A549 (cell line): ENCODE data around the gene PPIC. TPM values are rescaled to one million over a fixed set of nuclear protein-coding genes. Genes with fewer than 3 reads are reported as not detected.

ENCODE experiments used
- ATAC-seq, 2 experiments: fragments of 200-7000 bp in 1 of 2; fragments of >200 bp in 1 of 2; cut with Nextera tagmentation in 1 of 2; cut with Tn5 transposase in 1 of 2; 3 replicates each; pipeline versions ENCODE4 v1.8.0 to v1.9.1; 2018 to 2020; ENCODE audit warnings: mild to moderate bottlenecking in 1 of 2, moderate library complexity in 1 of 2
- CTCF ChIA-PET: fragments of 300-600 bp; sonication (Branson Sonifier 250); formaldehyde crosslinking; extraction: SDS; loops from one replicate; lab custom pipeline; 2021; ENCODE audit warnings: antibody characterized with exemption, inconsistent platforms; lab: Yijun Ruan, JAX
- POLR2A ChIA-PET: fragments of 350-600 bp; formaldehyde crosslinking; extraction: SDS; loops from one replicate; lab custom pipeline; 2021; ENCODE audit warnings: antibody characterized with exemption, inconsistent platforms; lab: Yijun Ruan, JAX
- DNase-seq, 2 experiments: peaks; one replicate each; pipeline versions ENCODE4 v3.0.0 to v3.0.0-alpha.2; 2011 to 2016; ENCODE audit warnings: low read depth in 1 of 2, low spot score in 1 of 2
- FAIRE-seq: peaks from 2 replicates; lab custom pipeline; 2011; peaks lifted over from hg19 to GRCh38; lab: Jason Lieb, UNC
- H3K27ac ChIP-seq, 2 experiments: fragments of >200 bp; sonication (Bioruptor Twin); formaldehyde crosslinking; 3 replicates each; pipeline ENCODE4 v1.5.1; 2016 to 2017
- H3K4me1 ChIP-seq: fragments of >200 bp; sonication (Bioruptor Twin); formaldehyde crosslinking; 3 replicates; pipeline ENCODE4 v1.6.1; 2016
- H3K4me2 ChIP-seq: fragments of >200 bp; sonication (Bioruptor Twin); formaldehyde crosslinking; 3 replicates; pipeline ENCODE4 v1.6.1; 2016
- H3K4me3 ChIP-seq: fragments of >200 bp; sonication (Bioruptor Twin); formaldehyde crosslinking; 3 replicates; pipeline ENCODE4 v1.5.1; 2016
- H3K9me3 ChIP-seq: fragments of >200 bp; sonication (Bioruptor Twin); formaldehyde crosslinking; 3 replicates; pipeline ENCODE4 v1.6.1; 2016
- CBX2 ChIP-seq: fragments of 200-600 bp; sonication (generic); IDR thresholded peaks from 2 replicates; pipeline ENCODE4 v1.6.1; 2016; ENCODE audit warnings: low read depth, mild to moderate bottlenecking, borderline replicate concordance
- CBX8 ChIP-seq: fragments of 200-600 bp; sonication (generic); IDR thresholded peaks from 2 replicates; pipeline ENCODE4 v1.6.1; 2016
- EHF ChIP-seq: fragments of 250-450 bp; sonication (Bioruptor Pico); IDR thresholded peaks from 2 replicates; pipeline ENCODE4 v1.5.0; 2020; ENCODE audit warnings: mild to moderate bottlenecking
- EP300 ChIP-seq, 2 experiments: fragments of >200 bp; sonication (Bioruptor Twin); formaldehyde crosslinking; IDR thresholded peaks; 2 replicates in 1 of 2; 3 replicates in 1 of 2; pipeline ENCODE4 v1.6.1; 2016 to 2017
- ESRRA ChIP-seq: fragments of 150-350 bp; IDR thresholded peaks from 2 replicates; pipeline ENCODE4 v1.6.1; 2014; ENCODE audit warnings: mild to moderate bottlenecking, low read length, borderline replicate concordance
- FOSB ChIP-seq: fragments of 250-450 bp; sonication (Bioruptor Pico); IDR thresholded peaks from 2 replicates; pipeline ENCODE4 v1.5.0; 2020; ENCODE audit warnings: mild to moderate bottlenecking, moderate library complexity
- FOXS1 ChIP-seq: fragments of 250-450 bp; sonication (Bioruptor Pico); IDR thresholded peaks from 2 replicates; pipeline ENCODE4 v1.5.0; 2020; ENCODE audit warnings: mild to moderate bottlenecking, moderate library complexity
- HDAC2 ChIP-seq: fragments of 200-600 bp; sonication (generic); IDR thresholded peaks from 2 replicates; pipeline ENCODE4 v1.6.1; 2016
- HEYL ChIP-seq: fragments of 250-450 bp; sonication (Bioruptor Pico); IDR thresholded peaks from 2 replicates; pipeline ENCODE4 v1.8.0; 2021; ENCODE audit warnings: mild to moderate bottlenecking, moderate library complexity
- HOXA7 ChIP-seq: fragments of 250-450 bp; sonication (Bioruptor Pico); IDR thresholded peaks from 2 replicates; pipeline ENCODE4 v1.5.0; 2020; ENCODE audit warnings: mild to moderate bottlenecking, moderate library complexity
- HOXB5 ChIP-seq: fragments of 250-450 bp; sonication (Bioruptor Pico); IDR thresholded peaks from 2 replicates; pipeline ENCODE4 v1.5.0; 2020; ENCODE audit warnings: mild to moderate bottlenecking, moderate library complexity
- MAFK ChIP-seq: fragments of 450-650 bp; IDR thresholded peaks from 2 replicates; pipeline ENCODE4 v1.6.1; 2014; ENCODE audit not compliant: partially characterized antibody
- MAZ ChIP-seq: fragments of 150-350 bp; IDR thresholded peaks from 2 replicates; pipeline ENCODE4 v1.6.1; 2014; ENCODE audit warnings: antibody characterized with exemption, low read depth, low read length, borderline replicate concordance
- MYC ChIP-seq: IDR thresholded peaks from 2 replicates; pipeline ENCODE4 v1.6.1; 2012; ENCODE audit warnings: mild to moderate bottlenecking, inconsistent platforms, low read length, improper control_type of control experiment, borderline replicate concordance
- NFE2L2 ChIP-seq: fragments of 150-350 bp; conservative IDR thresholded peaks from 2 replicates; pipeline ENCODE4 v1.6.1; 2014; ENCODE audit warnings: low read length
- NPAS2 ChIP-seq: fragments of 250-450 bp; sonication (Bioruptor Pico); IDR thresholded peaks from 2 replicates; pipeline ENCODE4 v1.8.0; 2022; ENCODE audit warnings: mild to moderate bottlenecking, moderate library complexity, borderline replicate concordance
- NR3C1 ChIP-seq: fragments of >200 bp; sonication (Bioruptor Twin); formaldehyde crosslinking; IDR thresholded peaks from 3 replicates; pipeline ENCODE4 v1.6.1; 2017
- POLR2A ChIP-seq: IDR thresholded peaks from 2 replicates; pipeline ENCODE4 v1.6.1; 2012; ENCODE audit warnings: mild to moderate bottlenecking, low read length
- POLR2AphosphoS2 ChIP-seq: conservative IDR thresholded peaks from 2 replicates; pipeline ENCODE4 v1.6.1; 2012; ENCODE audit warnings: low read length, improper control_type of control experiment, inconsistent platforms
- RAD21 ChIP-seq, 2 experiments: fragments of >200 bp in 1 of 2; sonication (Bioruptor Twin) in 1 of 2; formaldehyde crosslinking in 1 of 2; IDR thresholded peaks in 1 of 2; conservative IDR thresholded peaks in 1 of 2; 2 replicates in 1 of 2; 3 replicates in 1 of 2; pipeline ENCODE4 v1.6.1; 2012 to 2018; ENCODE audit warnings: inconsistent platforms in 1 of 2
- RCOR1 ChIP-seq: fragments of 150-350 bp; IDR thresholded peaks from 2 replicates; pipeline ENCODE4 v1.6.1; 2014; ENCODE audit warnings: antibody characterized with exemption, low read length, low read depth
- RFX5 ChIP-seq: fragments of 450-650 bp; IDR thresholded peaks from 2 replicates; pipeline ENCODE4 v1.7.1; 2014; ENCODE audit warnings: antibody characterized with exemption, mild to moderate bottlenecking, moderate library complexity
- SMC3 ChIP-seq: fragments of >200 bp; sonication (Bioruptor Twin); formaldehyde crosslinking; IDR thresholded peaks from 3 replicates; pipeline ENCODE4 v1.6.1; 2018; ENCODE audit warnings: inconsistent platforms
- SREBF2 ChIP-seq: fragments of 450-650 bp; IDR thresholded peaks from 2 replicates; pipeline ENCODE4 v1.6.1; 2014; ENCODE audit warnings: mild to moderate bottlenecking, moderate library complexity
- TP53 ChIP-seq: fragments of 250-450 bp; sonication (Bioruptor Pico); IDR thresholded peaks from 2 replicates; pipeline ENCODE4 v1.5.0; 2021; ENCODE audit warnings: mild to moderate bottlenecking, moderate library complexity
- ZFP36 ChIP-seq: fragments of 450-650 bp; IDR thresholded peaks from 2 replicates; pipeline ENCODE4 v1.6.1; 2014; ENCODE audit warnings: borderline replicate concordance; ENCODE audit not compliant: partially characterized antibody
- WGBS: methylation state at CpG from one replicate; pipeline ENCODE4 v1.1.6; 2017; ENCODE audit errors: missing lambda C conversion rate; 5-methylcytosine and 5-hydroxymethylcytosine counted together
- polyA plus RNA-seq, 4 experiments: library from polyadenylated mRNA; depleted of rRNA in 3 of 4; stranded (reverse); fragments of >200 nt; fragmentation: RNase III in 1 of 4; extraction: RNeasy Plus Mini Kit Qiagen cat#74134 plus additional on column Dnase treatment in 1 of 4; gene quantifications; 2 replicates in 3 of 4; 3 replicates in 1 of 4; pipeline ENCODE4 v1.2.3, GENCODE V29; 2011 to 2017
- TF ChIP-seq, protein P1 (sequence below): fragments of 450-650 bp; IDR thresholded peaks from 2 replicates; pipeline ENCODE4 v1.6.1; 2014; ENCODE audit warnings: antibody characterized with exemption
- TF ChIP-seq, protein P2 (sequence below): fragments of >200 bp; sonication (Bioruptor Twin); formaldehyde crosslinking; IDR thresholded peaks from 3 replicates; pipeline ENCODE4 v1.6.1; 2016
- TF ChIP-seq, protein P3 (sequence below): fragments of 150-350 bp; IDR thresholded peaks from 2 replicates; pipeline ENCODE4 v1.6.1; 2014; ENCODE audit warnings: low read depth, mild to moderate bottlenecking, low read length
- TF ChIP-seq, protein P4 (sequence below): IDR thresholded peaks from 2 replicates; pipeline ENCODE4 v1.6.1; 2012
- TF ChIP-seq, protein P5 (sequence below): fragments of 250-450 bp; sonication (Bioruptor Pico); IDR thresholded peaks from 2 replicates; pipeline ENCODE4 v1.5.0; 2020; ENCODE audit warnings: low read depth, mild to moderate bottlenecking, moderate library complexity

Gene PPIC
- polyA plus RNA-seq, 2 of the 4 experiments (the other 2 are of a cell fraction): 18.7 to 21.1 TPM

DNA sequence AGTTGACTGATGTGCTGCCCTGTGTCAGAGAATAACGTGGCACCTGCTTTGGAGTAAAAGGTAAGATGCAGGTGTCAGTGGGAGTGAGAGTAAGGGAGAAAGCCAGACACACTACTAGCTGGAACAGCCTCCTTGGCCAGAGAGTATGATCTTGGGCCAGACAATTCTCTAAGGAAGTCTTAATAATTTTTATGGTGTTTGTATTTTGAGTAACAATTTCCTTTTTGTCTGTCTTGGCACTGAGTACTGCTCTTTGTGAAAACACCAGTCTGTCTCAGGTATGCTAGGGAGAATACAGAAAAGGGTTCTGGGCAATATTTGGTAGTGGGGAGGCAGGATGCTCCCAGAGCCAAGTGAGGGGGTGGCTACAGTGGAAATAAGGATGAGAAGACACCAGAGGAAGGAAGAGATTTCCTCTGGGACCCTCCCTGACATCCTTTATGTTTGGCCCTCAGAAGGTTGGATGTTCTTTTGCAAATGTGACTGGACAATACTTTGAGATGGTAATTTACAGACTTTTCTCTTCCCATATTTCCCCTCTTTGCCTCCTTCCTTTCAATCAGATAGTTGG, 31.9 kb upstream of the PPIC start:
- no peak for FAIRE-seq
- POLR2A ChIA-PET: no interaction called here
- 5% methylated on average over 1 of the region's 1 CpG for WGBS

DNA sequence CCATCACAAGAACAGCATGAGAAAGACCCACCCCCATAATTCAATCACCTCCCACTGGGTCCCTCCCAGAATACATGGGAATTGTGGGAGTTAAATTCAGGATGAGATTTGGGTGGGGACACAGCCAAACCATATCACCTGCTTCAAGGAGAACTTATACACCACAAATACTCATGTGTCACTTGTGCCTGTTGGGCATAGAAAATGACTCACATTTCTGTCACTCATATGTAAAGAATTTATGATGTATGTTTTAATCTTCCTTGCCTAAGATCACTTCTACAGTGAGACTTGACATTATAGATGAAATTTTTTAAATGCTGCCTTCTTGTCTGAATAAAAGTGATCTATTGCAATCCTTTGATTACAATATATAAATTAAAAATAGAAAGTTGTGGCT, 29.5 kb upstream of the PPIC start:
- no peak overlapping the region for H3K27ac ChIP-seq
- TF ChIP-seq EHF (CRISPR knock-in tag) (no peak), RFX5 (no peak), NFE2L2 (no peak), MAFK (no peak), SREBF2 (no peak), CBX8 (no peak), HEYL (no peak), POLR2A (no peak), SMC3 (no peak), ESRRA (no peak), RAD21 (conservative IDR thresholded peaks at IDR 0.05 in 1 of 2, IDR thresholded peaks at IDR 0.05 in 1 of 2) (no peak), HDAC2 (no peak), HOXB5 (no peak), RCOR1 (no peak)
- TF ChIP-seq, protein P1, sequence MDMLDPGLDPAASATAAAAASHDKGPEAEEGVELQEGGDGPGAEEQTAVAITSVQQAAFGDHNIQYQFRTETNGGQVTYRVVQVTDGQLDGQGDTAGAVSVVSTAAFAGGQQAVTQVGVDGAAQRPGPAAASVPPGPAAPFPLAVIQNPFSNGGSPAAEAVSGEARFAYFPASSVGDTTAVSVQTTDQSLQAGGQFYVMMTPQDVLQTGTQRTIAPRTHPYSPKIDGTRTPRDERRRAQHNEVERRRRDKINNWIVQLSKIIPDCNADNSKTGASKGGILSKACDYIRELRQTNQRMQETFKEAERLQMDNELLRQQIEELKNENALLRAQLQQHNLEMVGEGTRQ: no peak
- TF ChIP-seq, protein P2, sequence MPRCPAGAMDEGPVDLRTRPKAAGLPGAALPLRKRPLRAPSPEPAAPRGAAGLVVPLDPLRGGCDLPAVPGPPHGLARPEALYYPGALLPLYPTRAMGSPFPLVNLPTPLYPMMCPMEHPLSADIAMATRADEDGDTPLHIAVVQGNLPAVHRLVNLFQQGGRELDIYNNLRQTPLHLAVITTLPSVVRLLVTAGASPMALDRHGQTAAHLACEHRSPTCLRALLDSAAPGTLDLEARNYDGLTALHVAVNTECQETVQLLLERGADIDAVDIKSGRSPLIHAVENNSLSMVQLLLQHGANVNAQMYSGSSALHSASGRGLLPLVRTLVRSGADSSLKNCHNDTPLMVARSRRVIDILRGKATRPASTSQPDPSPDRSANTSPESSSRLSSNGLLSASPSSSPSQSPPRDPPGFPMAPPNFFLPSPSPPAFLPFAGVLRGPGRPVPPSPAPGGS: no peak
- TF ChIP-seq, protein P3, sequence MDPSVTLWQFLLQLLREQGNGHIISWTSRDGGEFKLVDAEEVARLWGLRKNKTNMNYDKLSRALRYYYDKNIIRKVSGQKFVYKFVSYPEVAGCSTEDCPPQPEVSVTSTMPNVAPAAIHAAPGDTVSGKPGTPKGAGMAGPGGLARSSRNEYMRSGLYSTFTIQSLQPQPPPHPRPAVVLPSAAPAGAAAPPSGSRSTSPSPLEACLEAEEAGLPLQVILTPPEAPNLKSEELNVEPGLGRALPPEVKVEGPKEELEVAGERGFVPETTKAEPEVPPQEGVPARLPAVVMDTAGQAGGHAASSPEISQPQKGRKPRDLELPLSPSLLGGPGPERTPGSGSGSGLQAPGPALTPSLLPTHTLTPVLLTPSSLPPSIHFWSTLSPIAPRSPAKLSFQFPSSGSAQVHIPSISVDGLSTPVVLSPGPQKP: no peak
- TF ChIP-seq, protein P4, sequence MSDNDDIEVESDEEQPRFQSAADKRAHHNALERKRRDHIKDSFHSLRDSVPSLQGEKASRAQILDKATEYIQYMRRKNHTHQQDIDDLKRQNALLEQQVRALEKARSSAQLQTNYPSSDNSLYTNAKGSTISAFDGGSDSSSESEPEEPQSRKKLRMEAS: no peak
- TF ChIP-seq, all 56 proteins: peak for 0
- H3K9me3 ChIP-seq: peaks cover 9% of the 10 kb centered on the region; the same call in 1 of the 3 replicates
- ChIA-PET CTCF (no interaction called here), POLR2A (no interaction called here)
- no peaks in the 10 kb centered on the region for H3K4me1 ChIP-seq
- no peak overlapping the region for H3K4me2 ChIP-seq
- ATAC-seq (no peak), DNase-seq (no peak), FAIRE-seq (no peak)
- no peak overlapping the region for H3K4me3 ChIP-seq

More for the DNA sequence above, 31.9 kb upstream of the PPIC start:
- TF ChIP-seq CBX2 (no peak), HEYL (no peak), NPAS2 (CRISPR knock-in tag) (no peak), TP53 (no peak), FOSB (CRISPR knock-in tag) (no peak), CBX8 (no peak), POLR2AphosphoS2 (no peak), POLR2A (no peak), ZFP36 (no peak), MYC (no peak), EP300 (IDR thresholded peaks at IDR 0.05) (no peak), HOXA7 (no peak), NFE2L2 (no peak), NR3C1 (no peak), MAZ (no peak), FOXS1 (CRISPR knock-in tag) (no peak)
- TF ChIP-seq, protein P5, sequence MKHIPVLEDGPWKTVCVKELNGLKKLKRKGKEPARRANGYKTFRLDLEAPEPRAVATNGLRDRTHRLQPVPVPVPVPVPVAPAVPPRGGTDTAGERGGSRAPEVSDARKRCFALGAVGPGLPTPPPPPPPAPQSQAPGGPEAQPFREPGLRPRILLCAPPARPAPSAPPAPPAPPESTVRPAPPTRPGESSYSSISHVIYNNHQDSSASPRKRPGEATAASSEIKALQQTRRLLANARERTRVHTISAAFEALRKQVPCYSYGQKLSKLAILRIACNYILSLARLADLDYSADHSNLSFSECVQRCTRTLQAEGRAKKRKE (CRISPR knock-in tag): no peak
- DNase-seq (no peak), ATAC-seq (no peak)
- H3K4me2 ChIP-seq: no peak overlapping the region
- no peak overlapping the region for H3K4me3 ChIP-seq
- H3K9me3 ChIP-seq: no peaks in the 10 kb centered on the region
- H3K4me1 ChIP-seq: no peaks in the 10 kb centered on the region
- no peak overlapping the region for H3K27ac ChIP-seq
- CTCF ChIA-PET: no interaction called here
